WI38 (cell line): ENCODE results near the gene CRLF2.

Source experiments
- H3K4me3 ChIP-seq: 2 replicates; pipeline ENCODE4 v1.5.1; 2011; ENCODE audit warnings: low read depth, mild to moderate bottlenecking, control low read depth, low read length
- CTCF ChIP-seq: IDR thresholded peaks from 2 replicates; pipeline ENCODE4 v1.5.1; 2012; ENCODE audit warnings: low read depth, mild to moderate bottlenecking, control low read depth, low read length

Gene CRLF2

DNA sequence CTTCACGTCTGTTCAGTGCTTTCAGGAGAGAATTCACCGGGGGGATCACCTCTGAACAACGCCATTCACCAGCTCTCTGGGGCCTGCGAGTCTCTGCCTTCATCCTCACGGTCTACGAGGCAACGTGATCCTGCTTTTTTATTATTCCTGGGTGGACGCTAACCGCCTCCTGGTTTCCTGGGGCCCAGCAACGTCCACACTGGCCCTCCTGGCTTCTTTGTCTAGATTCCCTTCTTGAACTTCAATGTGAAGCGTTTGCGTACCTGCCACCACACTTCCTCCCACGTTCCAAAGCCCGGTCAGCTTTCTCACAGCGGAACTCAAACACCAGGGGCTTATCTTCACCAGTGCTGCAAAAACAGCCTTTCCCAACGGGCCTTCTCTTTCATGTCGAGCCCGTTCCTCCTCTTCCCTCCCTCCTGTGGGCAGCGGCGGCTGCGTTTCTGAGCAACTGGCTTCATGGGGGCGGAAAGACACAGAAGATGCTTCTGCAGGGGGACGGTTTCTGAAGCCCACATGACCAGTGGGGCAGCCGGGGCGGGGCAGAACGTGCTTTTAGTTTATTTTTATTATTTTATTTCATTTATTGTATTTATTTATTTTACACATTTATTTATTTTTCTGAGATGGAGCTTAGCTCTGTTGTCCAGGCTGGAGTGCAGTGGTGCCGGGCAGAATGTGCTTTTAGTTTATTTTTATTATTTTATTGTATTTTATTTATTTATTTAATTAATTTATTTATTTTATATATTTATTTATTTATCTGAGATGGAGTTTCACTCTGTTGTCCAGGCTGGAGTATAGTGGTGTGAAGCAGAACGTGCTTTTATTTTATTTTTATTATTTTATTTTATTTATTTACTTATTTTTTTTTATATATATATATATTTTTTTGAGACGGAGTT, 64.6 kb downstream of the CRLF2 start:
- no peak overlapping the region for H3K4me3 ChIP-seq
- TF ChIP-seq CTCF, result no peak

DNA sequence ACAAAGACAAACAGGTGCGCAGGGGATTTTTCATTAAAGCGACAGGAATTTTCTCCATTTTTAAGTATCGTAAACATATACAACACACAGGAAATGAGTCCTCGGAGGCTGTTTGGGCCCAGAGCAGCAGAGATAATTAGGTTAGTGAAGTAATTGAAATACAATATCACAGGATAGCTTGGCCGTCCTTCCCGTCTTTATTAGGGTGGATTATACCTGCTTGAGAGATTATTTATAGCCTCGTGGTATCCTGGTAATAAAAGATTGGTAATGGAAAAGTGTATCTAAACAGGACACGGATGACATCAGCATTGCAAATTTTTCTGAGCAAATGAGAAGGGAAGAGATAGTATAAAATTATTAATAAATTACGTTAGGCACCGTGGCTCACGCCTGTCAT, 68.2 kb downstream of the CRLF2 start:
- H3K4me3 ChIP-seq, result no peak overlapping the region
- no peak for TF ChIP-seq CTCF
